OCI-LY1 (cell line): Measurements from ENCODE around the gene IPP.

ENCODE experiments used
- CTCF ChIP-seq: fragments of 200-600 bp; sonication (generic), shearing (Covaris generic); IDR thresholded peaks from 2 replicates; pipeline ENCODE4 v1.5.1; 2017; ENCODE audit warnings: mild to moderate bottlenecking, antibody characterized with exemption, low read length, moderate library complexity, mixed read lengths
- EZH2 ChIP-seq: fragments of 200-600 bp; sonication (generic), shearing (Covaris generic); IDR thresholded peaks from 2 replicates; pipeline ENCODE4 v1.8.0; 2017; ENCODE audit warnings: borderline replicate concordance, mixed run types, mild to moderate bottlenecking, antibody characterized with exemption, low read length, moderate library complexity, mixed read lengths

- TF ChIP-seq CTCF (no peak), EZH2 (no peak)
Observed at GRCh38 chr1:45723248-45723930, 27.1 kb downstream of the IPP start.
